ENCODE data around the gene UTF1.

The UTF1 gene

GRCh38 chr10:133212853-133213494, 17.0 kb upstream of the UTF1 start:
- no peak for TF ChIP-seq CTCF (IDR thresholded peaks at IDR 0.05; ENCODE audit: borderline replicate concordance, control extremely low read depth, extremely low read depth, insufficient read depth, missing control alignments)
- in situ Hi-C loops (cut with MboI; ENCODE audit: low sequenced_read_pairs, unreplicated experiment), result no loop called here
- DNase-seq (ENCODE audit: low spot score), result no peak

GRCh38 chr10:133213641-133214467, 16.2 kb upstream of the UTF1 start:
- DNase-seq (ENCODE audit: low spot score), result no peak
- in situ Hi-C loops (cut with MboI; ENCODE audit: low sequenced_read_pairs, unreplicated experiment), result no loop called here
- TF ChIP-seq CTCF (IDR thresholded peaks at IDR 0.05; ENCODE audit: borderline replicate concordance, control extremely low read depth, extremely low read depth, insufficient read depth, missing control alignments), result no peak

- no peak for DNase-seq (ENCODE audit: low spot score)
- TF ChIP-seq CTCF (IDR thresholded peaks at IDR 0.05; ENCODE audit: borderline replicate concordance, control extremely low read depth, extremely low read depth, insufficient read depth, missing control alignments), result no peak
- in situ Hi-C loops (cut with MboI; ENCODE audit: low sequenced_read_pairs, unreplicated experiment), result no loop called here
Observed at GRCh38 chr10:133214468-133215410, 15.3 kb upstream of the UTF1 start.

GRCh38 chr10:133215586-133215985, 14.4 kb upstream of the UTF1 start:
- no peak for DNase-seq (ENCODE audit: low spot score)
- TF ChIP-seq CTCF (IDR thresholded peaks at IDR 0.05; ENCODE audit: borderline replicate concordance, control extremely low read depth, extremely low read depth, insufficient read depth, missing control alignments), result no peak
- in situ Hi-C loops (cut with MboI; ENCODE audit: low sequenced_read_pairs, unreplicated experiment), result no loop called here

- TF ChIP-seq CTCF (IDR thresholded peaks at IDR 0.05; ENCODE audit: borderline replicate concordance, control extremely low read depth, extremely low read depth, insufficient read depth, missing control alignments), result no peak
- in situ Hi-C loops (cut with MboI; ENCODE audit: low sequenced_read_pairs, unreplicated experiment), result no loop called here
Observed at GRCh38 chr10:133216776-133217175, 13.2 kb upstream of the UTF1 start.

More at GRCh38 chr10:133216776-133217175, 13.2 kb upstream of the UTF1 start:
- no peak for DNase-seq (ENCODE audit: low spot score)
